LoVo (cell line): ENCODE data around the gene MTIF3.

Experiments
- DNase-seq: peaks from one replicate; pipeline ENCODE4 v3.0.0-alpha.2; 2016; ENCODE audit warnings: low spot score

Gene MTIF3

GRCh38 chr13:27449936-27450828 is at the start of gene MTIF3:
Gene MTIF3, minus strand, starts transcription at chr13:27450564. Its CDS starts 10,116 bp downstream, at chr13:27440448.
- DNase-seq: peak; percentile 95

GRCh38 chr13:27497563-27498230 is 47.3 kb upstream of the MTIF3 start:
- no peak for DNase-seq

- DNase-seq: no peak
Observed at GRCh38 chr13:27496536-27497273, 46.3 kb upstream of the MTIF3 start.

- no peak for DNase-seq
Observed at GRCh38 chr13:27496006-27496405, 45.6 kb upstream of the MTIF3 start.

- no peak for DNase-seq
Observed at GRCh38 chr13:27495551-27495950, 45.2 kb upstream of the MTIF3 start.

GRCh38 chr13:27493981-27494380 is 43.6 kb upstream of the MTIF3 start:
- DNase-seq: no peak

- no peak for DNase-seq
Observed at GRCh38 chr13:27489456-27489855, 39.1 kb upstream of the MTIF3 start.

- DNase-seq: no peak
Observed at GRCh38 chr13:27487776-27488175, 37.4 kb upstream of the MTIF3 start.

- DNase-seq: no peak
Observed at GRCh38 chr13:27483421-27483820, 33.1 kb upstream of the MTIF3 start.

- no peak for DNase-seq
Observed at GRCh38 chr13:27482983-27483382, 32.6 kb upstream of the MTIF3 start.

- peak; percentile 9 for DNase-seq
Observed at GRCh38 chr13:27481766-27482165, 31.4 kb upstream of the MTIF3 start.

- peak; percentile 27 for DNase-seq
Observed at GRCh38 chr13:27476943-27477703, 26.8 kb upstream of the MTIF3 start.

- no peak for DNase-seq
Observed at GRCh38 chr13:27474751-27475268, 24.4 kb upstream of the MTIF3 start.

- DNase-seq: no peak
Observed at GRCh38 chr13:27472941-27473340, 22.6 kb upstream of the MTIF3 start.

- no peak for DNase-seq
Observed at GRCh38 chr13:27472441-27472840, 22.1 kb upstream of the MTIF3 start.

- DNase-seq: no peak
Observed at GRCh38 chr13:27470075-27470820, 19.9 kb upstream of the MTIF3 start.

GRCh38 chr13:27466513-27466912 is 16.1 kb upstream of the MTIF3 start:
- DNase-seq: no peak

GRCh38 chr13:27465611-27466010 is 15.2 kb upstream of the MTIF3 start:
- no peak for DNase-seq

- DNase-seq: no peak
Observed at GRCh38 chr13:27463500-27463899, 13.1 kb upstream of the MTIF3 start.

GRCh38 chr13:27461940-27462584 is 11.7 kb upstream of the MTIF3 start:
- DNase-seq: no peak
